MM.1S (cell line): ENCODE data around the gene PAX8.

ENCODE experiments used
- DNase-seq: peaks from one replicate; pipeline ENCODE4 v3.0.0-alpha.2; 2015
- H2AFZ ChIP-seq: fragments of 300-600 bp; sonication (generic); 2 replicates; pipeline ENCODE4 v1.6.0; 2016; ENCODE audit warnings: antibody characterized with exemption, low read length
- H3F3A ChIP-seq: fragments of 300-600 bp; sonication (generic); 2 replicates; pipeline ENCODE4 v1.6.1; 2016; ENCODE audit warnings: mild to moderate bottlenecking, antibody characterized with exemption, low read length, moderate library complexity, mixed read lengths; ENCODE audit not compliant: insufficient read depth
- H3K27ac ChIP-seq: fragments of 300-600 bp; sonication (generic); 2 replicates; pipeline ENCODE4 v1.5.1; 2016; ENCODE audit warnings: mild to moderate bottlenecking, low read length
- H3K27me3 ChIP-seq: fragments of 300-600 bp; sonication (generic); replicated peaks from 2 replicates; pipeline ENCODE4 v1.6.0; 2016; ENCODE audit warnings: low read length; ENCODE audit not compliant: insufficient read depth
- H3K36me3 ChIP-seq: fragments of 300-600 bp; sonication (generic); replicated peaks from 2 replicates; pipeline ENCODE4 v1.6.1; 2016; ENCODE audit warnings: mild to moderate bottlenecking, low read length, mixed read lengths; ENCODE audit not compliant: insufficient read depth
- H3K4me1 ChIP-seq: fragments of 300-600 bp; sonication (generic); 2 replicates; pipeline ENCODE4 v1.6.1; 2016; ENCODE audit warnings: low read length, mixed read lengths
- H3K4me2 ChIP-seq: fragments of 300-600 bp; sonication (generic); 2 replicates; pipeline ENCODE4 v1.6.0; 2016; ENCODE audit warnings: low read depth, low read length
- H3K4me3 ChIP-seq: fragments of 300-600 bp; sonication (generic); 2 replicates; pipeline ENCODE4 v1.5.1; 2016; ENCODE audit warnings: low read length, mixed read lengths
- H3K79me2 ChIP-seq: fragments of 300-600 bp; sonication (generic); 2 replicates; pipeline ENCODE4 v1.6.1; 2016; ENCODE audit warnings: mixed run types, low read length, mixed read lengths
- H3K9ac ChIP-seq: fragments of 300-600 bp; sonication (generic); 2 replicates; pipeline ENCODE4 v1.6.1; 2016; ENCODE audit warnings: low read length, mixed read lengths
- H3K9me2 ChIP-seq: fragments of 300-600 bp; sonication (generic); replicated peaks from 2 replicates; pipeline ENCODE4 v1.6.1; 2016; ENCODE audit warnings: mild to moderate bottlenecking, low read length, mixed read lengths; ENCODE audit not compliant: insufficient read depth
- H3K9me3 ChIP-seq: fragments of 300-600 bp; sonication (generic); replicated peaks from 2 replicates; pipeline ENCODE4 v1.6.1; 2016; ENCODE audit warnings: mild to moderate bottlenecking, low read length, mixed read lengths; ENCODE audit not compliant: insufficient read depth
- H4K20me1 ChIP-seq: fragments of 300-600 bp; sonication (generic); 2 replicates; pipeline ENCODE4 v1.6.1; 2016; ENCODE audit warnings: mild to moderate bottlenecking, low read length, moderate library complexity, mixed read lengths; ENCODE audit not compliant: insufficient read depth
- CTCF ChIP-seq: fragments of 300-600 bp; sonication (generic); IDR thresholded peaks from 2 replicates; pipeline ENCODE4 v1.5.1; 2016; ENCODE audit warnings: antibody characterized with exemption, low read length, mixed read lengths
- EZH2 ChIP-seq: fragments of 300-600 bp; sonication (generic); optimal IDR thresholded peaks from 2 replicates; pipeline ENCODE3; 2017; ENCODE audit warnings: low read depth, mild to moderate bottlenecking, antibody characterized with exemption, low read length, mixed read lengths
- EZH2phosphoT487 ChIP-seq: fragments of 300-600 bp; sonication (generic); IDR thresholded peaks from 2 replicates; pipeline ENCODE4 v1.6.1; 2018; ENCODE audit warnings: antibody characterized with exemption, low read length

PAX8 gene

DNA sequence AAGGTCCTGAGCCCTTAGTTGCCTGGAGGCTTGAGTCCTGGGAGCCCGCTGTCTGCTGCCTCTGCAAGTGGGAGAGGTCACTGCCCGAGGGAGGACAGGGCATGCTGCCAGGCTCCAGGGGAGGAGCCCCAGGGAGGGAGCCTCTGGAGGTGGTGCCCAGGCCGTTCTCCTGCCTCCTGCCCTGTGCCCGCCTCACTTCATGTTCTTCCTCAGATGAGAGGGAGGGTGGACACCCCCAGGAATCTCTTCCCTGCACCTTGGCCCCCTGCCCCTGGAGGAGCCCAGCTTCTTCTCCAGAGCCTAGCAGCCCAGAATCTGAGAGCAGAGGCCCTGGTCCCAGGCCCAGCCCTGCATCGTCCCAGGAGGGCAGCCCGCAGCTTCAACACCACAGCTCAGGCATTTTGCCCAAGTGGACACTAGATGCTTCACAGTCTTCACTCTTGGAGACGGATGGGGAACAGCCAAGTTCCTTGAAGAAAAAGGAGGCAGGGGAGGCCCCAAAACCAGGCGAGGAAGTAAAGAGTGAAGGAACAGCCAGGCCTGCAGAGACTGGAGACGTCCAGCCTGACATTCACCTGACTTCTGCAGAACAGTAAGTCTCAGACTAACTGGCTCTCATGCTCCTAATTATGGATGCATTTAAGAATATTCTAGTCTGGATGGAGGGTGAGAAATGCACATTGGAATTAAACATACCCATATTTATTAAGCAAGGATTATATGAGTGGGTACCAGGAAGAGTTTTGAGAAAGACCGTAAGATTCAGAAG lies 92.9 kb downstream of the PAX8 start:
- no peak overlapping the region for H3K4me3 ChIP-seq

DNA sequence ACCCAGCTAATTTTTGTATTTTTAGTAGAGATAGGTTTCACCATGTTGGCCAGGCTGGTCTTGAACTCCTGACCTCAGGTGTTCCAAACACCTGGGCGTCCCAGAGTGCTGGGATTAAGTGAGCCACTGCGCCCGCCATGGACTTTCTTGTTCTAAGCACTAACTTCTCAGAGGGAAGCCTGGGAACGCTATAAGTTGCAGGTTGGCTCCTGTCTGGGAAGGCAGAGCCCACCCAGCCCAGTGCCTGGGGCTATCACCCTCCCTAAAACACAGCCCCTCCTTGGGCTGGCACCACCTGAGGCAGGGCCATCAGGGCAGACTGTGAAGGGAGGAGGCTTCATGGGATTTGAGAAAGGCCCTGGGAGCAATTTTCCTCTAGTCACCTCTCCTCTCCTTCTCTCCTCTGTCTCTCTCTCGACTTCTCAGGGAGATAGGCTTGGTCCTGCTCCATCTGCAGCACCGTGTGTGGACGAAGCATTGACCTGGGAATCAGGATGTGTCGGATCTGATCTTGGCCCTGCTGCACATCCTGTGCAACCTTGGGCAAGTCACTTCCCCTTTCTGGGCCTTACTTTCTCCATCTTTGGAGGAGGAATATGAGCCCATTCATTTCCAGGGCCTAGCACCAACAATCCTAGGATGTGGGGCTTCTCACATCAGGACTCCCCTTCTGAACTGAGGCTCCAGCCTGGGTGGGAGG lies 94.0 kb downstream of the PAX8 start:
- H3K4me3 ChIP-seq, result no peak overlapping the region
- H3K9ac ChIP-seq, result no peak overlapping the region
- H3K4me2 ChIP-seq, result no peak overlapping the region
- H3K27me3 ChIP-seq, result no peaks in the 10 kb centered on the region
- no peaks in the 10 kb centered on the region for H3K9me3 ChIP-seq
- H3F3A ChIP-seq, result no peaks in the 10 kb centered on the region
- peaks cover 16% of the 10 kb centered on the region; the same call in 1 of the 2 replicates for H4K20me1 ChIP-seq
- no peaks in the 10 kb centered on the region for H3K9me2 ChIP-seq
- H3K4me1 ChIP-seq, result no peaks in the 10 kb centered on the region
- peaks cover 70% of the 10 kb centered on the region for H3K79me2 ChIP-seq
- H2AFZ ChIP-seq, result no peak overlapping the region
- no peaks in the 10 kb centered on the region for H3K36me3 ChIP-seq
- DNase-seq, result no peak
- no peak for TF ChIP-seq EZH2phosphoT487
- TF ChIP-seq EZH2, result no peak
- TF ChIP-seq CTCF, result no peak
- H3K27ac ChIP-seq, result no peak overlapping the region

More for the DNA sequence above, 92.9 kb downstream of the PAX8 start:
- Histone ChIP-seq H3K9ac (no peak overlapping the region), H3K27me3 (no peaks in the 10 kb centered on the region), H3K9me2 (no peaks in the 10 kb centered on the region), H3K4me1 (no peaks in the 10 kb centered on the region), H3K36me3 (no peaks in the 10 kb centered on the region), H3K4me2 (no peak overlapping the region), H3K27ac (no peak overlapping the region), H3F3A (no peaks in the 10 kb centered on the region), H3K79me2 (peaks cover 64% of the 10 kb centered on the region), H4K20me1 (peaks cover 16% of the 10 kb centered on the region; the same call in 1 of the 2 replicates), H2AFZ (no peak overlapping the region), H3K9me3 (no peaks in the 10 kb centered on the region)
- no peak for DNase-seq
- no peak for TF ChIP-seq CTCF
- no peak for TF ChIP-seq EZH2phosphoT487
- TF ChIP-seq EZH2, result no peak

DNA sequence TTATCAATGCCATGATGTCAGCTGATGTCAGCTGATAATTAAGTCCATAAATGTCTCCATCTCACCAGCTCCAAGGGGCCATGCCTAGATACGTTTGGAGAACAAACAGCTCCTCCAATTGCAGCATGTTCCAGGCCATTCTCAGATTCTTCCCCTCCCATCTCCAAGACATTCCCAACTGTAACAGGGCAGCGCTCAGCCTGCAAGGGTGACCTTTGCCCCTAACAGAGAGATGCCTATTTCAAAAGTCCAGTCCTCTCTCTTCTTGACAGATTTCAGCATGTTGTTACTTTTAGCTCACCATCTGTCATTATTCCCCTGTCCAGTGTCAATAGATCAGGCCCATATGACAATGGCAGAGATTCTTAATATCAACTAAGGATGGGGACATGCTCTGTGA lies 95.0 kb downstream of the PAX8 start:
- Histone ChIP-seq H3K36me3 (no peaks in the 10 kb centered on the region), H3K27me3 (no peaks in the 10 kb centered on the region), H3K4me2 (no peak overlapping the region), H3K9me3 (no peaks in the 10 kb centered on the region), H3K4me1 (no peaks in the 10 kb centered on the region), H3K27ac (no peak overlapping the region), H3K9me2 (no peaks in the 10 kb centered on the region), H3K4me3 (no peak overlapping the region), H3K79me2 (peaks cover 80% of the 10 kb centered on the region), H4K20me1 (peaks cover 16% of the 10 kb centered on the region; the same call in 1 of the 2 replicates), H3F3A (no peaks in the 10 kb centered on the region), H2AFZ (no peak overlapping the region), H3K9ac (no peak overlapping the region)
- DNase-seq, result no peak
- TF ChIP-seq EZH2phosphoT487, result no peak
- no peak for TF ChIP-seq CTCF
- TF ChIP-seq EZH2, result no peak
